A204.1 (cell line): ENCODE measurements around the gene TRIM47.
A peak's percentile ranks its signal among the peaks of the same experiment; 100 is the strongest.
"Not testable (repeated sequence)": the region's sequence is repeated elsewhere in the genome, so short reads cannot be mapped to it uniquely, and the experiment has no call there.

Experiments
- FAIRE-seq: peaks from 2 replicates; lab custom pipeline; 2012; peaks lifted over from hg19 to GRCh38; lab: Jason Lieb, UNC

TRIM47 gene

GRCh38 chr17:75865404-75866188 lies 12.8 kb downstream of the TRIM47 start:
- not testable (repeated sequence) for FAIRE-seq

GRCh38 chr17:75864887-75865286 lies 13.5 kb downstream of the TRIM47 start:
- not testable (repeated sequence) for FAIRE-seq

GRCh38 chr17:75864448-75864871 lies 13.9 kb downstream of the TRIM47 start:
- no peak for FAIRE-seq

- FAIRE-seq: no peak
These were observed 16.5 kb downstream of the TRIM47 start for GRCh38 chr17:75861927-75862317.

GRCh38 chr17:75859358-75859757 lies 19.0 kb downstream of the TRIM47 start:
- not testable (repeated sequence) for FAIRE-seq

- no peak for FAIRE-seq
These were observed 22.2 kb downstream of the TRIM47 start for GRCh38 chr17:75856062-75856756.

GRCh38 chr17:75855310-75856061 lies 22.9 kb downstream of the TRIM47 start, which contains the start of gene WBP2:
Gene WBP2, minus strand, starts transcription at chr17:75855335. Its CDS starts 38 bp downstream, at chr17:75855297.
- FAIRE-seq: peak; percentile 98

- FAIRE-seq: no peak
These were observed 23.5 kb downstream of the TRIM47 start for GRCh38 chr17:75854881-75855309.

GRCh38 chr17:75854101-75854748 lies 24.2 kb downstream of the TRIM47 start:
- FAIRE-seq: no peak

- FAIRE-seq: no peak
These were observed 24.9 kb downstream of the TRIM47 start for GRCh38 chr17:75853433-75853832.

GRCh38 chr17:75851693-75851991 lies 26.7 kb downstream of the TRIM47 start:
- not testable (repeated sequence) for FAIRE-seq

GRCh38 chr17:75850928-75851692 lies 27.3 kb downstream of the TRIM47 start:
- no peak for FAIRE-seq

GRCh38 chr17:75849724-75850123 lies 28.7 kb downstream of the TRIM47 start:
- FAIRE-seq: no peak

- FAIRE-seq: no peak
These were observed 29.1 kb downstream of the TRIM47 start for GRCh38 chr17:75849279-75849646.

- no peak for FAIRE-seq
These were observed 29.7 kb downstream of the TRIM47 start for GRCh38 chr17:75848523-75849278.

GRCh38 chr17:75847614-75848522 lies 30.5 kb downstream of the TRIM47 start:
- FAIRE-seq: no peak

GRCh38 chr17:75846692-75847613 lies 31.4 kb downstream of the TRIM47 start:
- no peak for FAIRE-seq

- FAIRE-seq: no peak
These were observed 32.3 kb downstream of the TRIM47 start for GRCh38 chr17:75845933-75846691.
